ENCODE results near the gene WDR26. TPM values are rescaled to one million over a fixed set of nuclear protein-coding genes. Genes with fewer than 3 reads are reported as not detected.

WDR26 gene
- 103 TPM for total RNA-seq

GRCh38 chr1:224434691-224435317 lies at the start of gene WDR26:
Gene WDR26, minus strand, starts transcription at chr1:224434797.

GRCh38 chr1:224356685-224357625 lies 77.6 kb downstream of the WDR26 start, which contains the start of gene CNIH4:
Gene CNIH4, plus strand, starts transcription at chr1:224356879. Its CDS starts 46 bp downstream, at chr1:224356925.

Small RNA genes lying within 50 kb of the gene (small RNA-seq; reads per million reads assigned to genes)
- 0.18 reads per million for gene MIR4742 (ENCODE audit: low replicate concordance)

Other genes with a start within 250 kb of the WDR26 start
- gene NVL, start 104.6 kb downstream of the WDR26 start, total RNA-seq, result 74.2 TPM
- 29.1 TPM for gene CNIH4, start 77.9 kb downstream of the WDR26 start, total RNA-seq
- 34.7 TPM for gene CNIH3, start 181.5 kb upstream of the WDR26 start, total RNA-seq

Measured in parietal lobe (tissue), 2 donors.